Esophagus squamous epithelium (tissue), 4 donors: ENCODE results near the gene PRR19.

Experiments used
- POLR2A ChIP-seq, 4 donors: fragments of 450-650 bp; IDR thresholded peaks; one replicate each; pipeline ENCODE4 v1.6.1; 2017; ENCODE audit warnings: antibody characterized with exemption in 4 of 4, mild to moderate bottlenecking in 4 of 4, moderate library complexity in 3 of 4
- TF ChIP-seq, protein P1 (sequence below), 6 experiments: fragments of 450-650 bp in 4 of 6; fragments of 200-600 bp in 2 of 6; sonication (generic) in 2 of 6; IDR thresholded peaks; one replicate each; pipeline ENCODE4 v1.5.1; 2016 to 2019; ENCODE audit warnings: antibody characterized with exemption in 6 of 6, mild to moderate bottlenecking in 4 of 6, moderate library complexity in 4 of 6

GRCh38 chr19:42324655-42325307 is 22.8 kb downstream of the PRR19 start:
- TF ChIP-seq POLR2A (IDR thresholded peaks at IDR 0.05): no peak
- TF ChIP-seq, protein P1, sequence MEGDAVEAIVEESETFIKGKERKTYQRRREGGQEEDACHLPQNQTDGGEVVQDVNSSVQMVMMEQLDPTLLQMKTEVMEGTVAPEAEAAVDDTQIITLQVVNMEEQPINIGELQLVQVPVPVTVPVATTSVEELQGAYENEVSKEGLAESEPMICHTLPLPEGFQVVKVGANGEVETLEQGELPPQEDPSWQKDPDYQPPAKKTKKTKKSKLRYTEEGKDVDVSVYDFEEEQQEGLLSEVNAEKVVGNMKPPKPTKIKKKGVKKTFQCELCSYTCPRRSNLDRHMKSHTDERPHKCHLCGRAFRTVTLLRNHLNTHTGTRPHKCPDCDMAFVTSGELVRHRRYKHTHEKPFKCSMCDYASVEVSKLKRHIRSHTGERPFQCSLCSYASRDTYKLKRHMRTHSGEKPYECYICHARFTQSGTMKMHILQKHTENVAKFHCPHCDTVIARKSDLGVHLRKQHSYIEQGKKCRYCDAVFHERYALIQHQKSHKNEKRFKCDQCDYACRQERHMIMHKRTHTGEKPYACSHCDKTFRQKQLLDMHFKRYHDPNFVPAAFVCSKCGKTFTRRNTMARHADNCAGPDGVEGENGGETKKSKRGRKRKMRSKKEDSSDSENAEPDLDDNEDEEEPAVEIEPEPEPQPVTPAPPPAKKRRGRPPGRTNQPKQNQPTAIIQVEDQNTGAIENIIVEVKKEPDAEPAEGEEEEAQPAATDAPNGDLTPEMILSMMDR (IDR thresholded peaks at IDR 0.05): no peak
